Measurements from ENCODE around the gene ACAA1. TPM values are rescaled to one million over a fixed set of nuclear protein-coding genes. Genes with fewer than 3 reads are reported as not detected.
A peak's percentile ranks its signal among the peaks of the same experiment; 100 is the strongest.

The ACAA1 gene
- total and polyA plus RNA-seq, 2 of the 13 experiments (the other 11 are each of a cell fraction or from before 2014, with no cell fraction given) = 60.8 to 188 TPM

- TF ChIP-seq REST (IDR thresholded peaks at IDR 0.05; ENCODE audit: borderline replicate concordance in 1 of 2, low read depth in 1 of 2, low read length in 2 of 2) (peak in 1 of 2 experiments; percentile 60; a peak in 1 of 4 replicates), ZNF451 (CRISPR knock-in tag; IDR thresholded peaks at IDR 0.05) (peak; percentile 57; the same call in 1 of the 2 replicates), ZNF615 (CRISPR knock-in tag; IDR thresholded peaks at IDR 0.05; ENCODE audit: borderline replicate concordance) (no peak), SOX6 (IDR thresholded peaks at IDR 0.05) (no peak), SOX6 (CRISPR knock-in tag; IDR thresholded peaks at IDR 0.05) (peak; percentile 94), ZNF503 (CRISPR knock-in tag; IDR thresholded peaks at IDR 0.05) (peak; percentile 82; the same call in 1 of the 2 replicates), PHF8 (CRISPR knock-in tag; IDR thresholded peaks at IDR 0.05) (peak; percentile 36; the same call in 1 of the 2 replicates), NR1H2 (CRISPR knock-in tag; IDR thresholded peaks at IDR 0.05; ENCODE audit: borderline replicate concordance, low read depth) (no peak), JUND (CRISPR knock-in tag; IDR thresholded peaks at IDR 0.05) (peak; percentile 98), CTCF (CRISPR knock-in tag; IDR thresholded peaks at IDR 0.05) (0 out of 2 replicates have a peak, but pooled peaks have one; percentile 17), HNRNPUL1 (IDR thresholded peaks at IDR 0.05; ENCODE audit: low read depth, low read length) (no peak), FOXC1 (CRISPR knock-in tag; IDR thresholded peaks at IDR 0.05; ENCODE audit: borderline replicate concordance) (no peak; the same call in 1 of the 2 replicates), NFYC (CRISPR knock-in tag; IDR thresholded peaks at IDR 0.05) (no peak), MTA3 (CRISPR knock-in tag; IDR thresholded peaks at IDR 0.05) (no peak), CREB3 (CRISPR knock-in tag; IDR thresholded peaks at IDR 0.05) (no peak), SMC3 (IDR thresholded peaks at IDR 0.05; ENCODE audit: low read length) (0 out of 2 replicates have a peak, but pooled peaks have one; percentile 25), NFKBIZ (CRISPR knock-in tag; IDR thresholded peaks at IDR 0.05) (peak; percentile 28; the same call in 1 of the 2 replicates), POLR2AphosphoS5 (IDR thresholded peaks at IDR 0.05; ENCODE audit: low read depth, low read length) (peak; percentile 61), ATF2 (CRISPR knock-in tag; IDR thresholded peaks at IDR 0.05) (peak; percentile 96), MAFF (IDR thresholded peaks at IDR 0.05; ENCODE audit: low read depth, low read length) (peak; percentile 40)
Measured at GRCh38 chr3:38133557-38134405, 3.1 kb downstream of the ACAA1 start (continued).
